HG03575 (cell line): ENCODE measurements around the gene STK32C.

ENCODE experiments used
- ATAC-seq: cut with Tn5 transposase; IDR thresholded peaks from one replicate; pipeline ENCODE4 v1.9.1; 2021; ENCODE audit not compliant: unreplicated experiment, insufficient number of reproducible peaks, low FRiP score; ENCODE audit errors: extremely low read depth

Gene STK32C

GRCh38 chr10:132184816-132185593, 122.7 kb downstream of the STK32C start:
- ATAC-seq, result no peak

- no peak for ATAC-seq
Measured at GRCh38 chr10:132183046-132183445, 124.7 kb downstream of the STK32C start.

GRCh38 chr10:132182591-132182990, 125.2 kb downstream of the STK32C start:
- no peak for ATAC-seq

GRCh38 chr10:132181691-132182425, 125.9 kb downstream of the STK32C start:
- no peak for ATAC-seq

- ATAC-seq, result no peak
Measured at GRCh38 chr10:132180736-132181135, 127.0 kb downstream of the STK32C start.

GRCh38 chr10:132179551-132180392, 128.0 kb downstream of the STK32C start:
- no peak for ATAC-seq

- ATAC-seq, result no peak
Measured at GRCh38 chr10:132178672-132179545, 128.8 kb downstream of the STK32C start.

GRCh38 chr10:132178046-132178445, 129.7 kb downstream of the STK32C start:
- ATAC-seq, result no peak

- no peak for ATAC-seq
Measured at GRCh38 chr10:132176623-132177500, 130.9 kb downstream of the STK32C start.

GRCh38 chr10:132175907-132176581, 131.7 kb downstream of the STK32C start:
- ATAC-seq, result no peak

GRCh38 chr10:132175408-132175807, 132.3 kb downstream of the STK32C start:
- no peak for ATAC-seq

GRCh38 chr10:132174237-132174636, 133.5 kb downstream of the STK32C start:
- ATAC-seq, result no peak

GRCh38 chr10:132173185-132173584, 134.6 kb downstream of the STK32C start:
- ATAC-seq, result no peak

- no peak for ATAC-seq
Measured at GRCh38 chr10:132172091-132173066, 135.4 kb downstream of the STK32C start.

GRCh38 chr10:132170561-132171361, 137.0 kb downstream of the STK32C start:
- no peak for ATAC-seq
